Measurements from ENCODE around the gene CASP1. TPM values are rescaled to one million over a fixed set of nuclear protein-coding genes. Genes with fewer than 3 reads are reported as not detected.
"Not testable (repeated sequence)": the region's sequence is repeated elsewhere in the genome, so short reads cannot be mapped to it uniquely, and the experiment has no call there.

Gene CASP1
- total RNA-seq, 4 donors from 2014 or later = 42.0 to 146 (median 93.6) TPM

DNA sequence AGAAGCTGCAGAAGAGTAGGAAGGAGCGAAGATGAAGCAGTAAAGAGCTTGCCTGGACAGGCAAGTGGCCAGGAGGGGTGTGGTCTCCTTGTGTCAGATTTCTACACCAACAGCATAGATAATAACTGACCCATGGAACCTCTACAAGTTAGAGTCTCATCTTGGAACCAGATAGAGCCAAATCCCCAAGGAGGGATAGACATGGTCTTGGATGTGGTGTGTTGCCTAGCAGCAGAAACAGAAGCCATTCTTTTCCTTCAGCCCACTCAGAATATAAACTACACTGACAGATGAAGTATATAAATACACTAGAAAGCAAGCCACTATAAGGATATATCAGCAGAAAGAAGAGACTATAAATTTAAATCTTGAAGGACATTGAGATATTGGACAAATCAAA lies 14.5 kb upstream of the CASP1 start:
- Histone ChIP-seq H3K27me3 (no peaks in the 10 kb centered on the region), H3K36me3 (no peaks in the 10 kb centered on the region), H3K9me3 (no peaks in the 10 kb centered on the region), H3K4me1 (peaks cover 0 to 4% (median 0%) of the 10 kb centered on the region in 4 donors), H3K4me3 (no peak overlapping the region), H3K27ac (no peak overlapping the region)
- no peak for DNase-seq
- TF ChIP-seq POLR2A (IDR thresholded peaks at IDR 0.05) = no peak
- TF ChIP-seq, protein P1, sequence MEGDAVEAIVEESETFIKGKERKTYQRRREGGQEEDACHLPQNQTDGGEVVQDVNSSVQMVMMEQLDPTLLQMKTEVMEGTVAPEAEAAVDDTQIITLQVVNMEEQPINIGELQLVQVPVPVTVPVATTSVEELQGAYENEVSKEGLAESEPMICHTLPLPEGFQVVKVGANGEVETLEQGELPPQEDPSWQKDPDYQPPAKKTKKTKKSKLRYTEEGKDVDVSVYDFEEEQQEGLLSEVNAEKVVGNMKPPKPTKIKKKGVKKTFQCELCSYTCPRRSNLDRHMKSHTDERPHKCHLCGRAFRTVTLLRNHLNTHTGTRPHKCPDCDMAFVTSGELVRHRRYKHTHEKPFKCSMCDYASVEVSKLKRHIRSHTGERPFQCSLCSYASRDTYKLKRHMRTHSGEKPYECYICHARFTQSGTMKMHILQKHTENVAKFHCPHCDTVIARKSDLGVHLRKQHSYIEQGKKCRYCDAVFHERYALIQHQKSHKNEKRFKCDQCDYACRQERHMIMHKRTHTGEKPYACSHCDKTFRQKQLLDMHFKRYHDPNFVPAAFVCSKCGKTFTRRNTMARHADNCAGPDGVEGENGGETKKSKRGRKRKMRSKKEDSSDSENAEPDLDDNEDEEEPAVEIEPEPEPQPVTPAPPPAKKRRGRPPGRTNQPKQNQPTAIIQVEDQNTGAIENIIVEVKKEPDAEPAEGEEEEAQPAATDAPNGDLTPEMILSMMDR (IDR thresholded peaks at IDR 0.05) = no peak

DNA sequence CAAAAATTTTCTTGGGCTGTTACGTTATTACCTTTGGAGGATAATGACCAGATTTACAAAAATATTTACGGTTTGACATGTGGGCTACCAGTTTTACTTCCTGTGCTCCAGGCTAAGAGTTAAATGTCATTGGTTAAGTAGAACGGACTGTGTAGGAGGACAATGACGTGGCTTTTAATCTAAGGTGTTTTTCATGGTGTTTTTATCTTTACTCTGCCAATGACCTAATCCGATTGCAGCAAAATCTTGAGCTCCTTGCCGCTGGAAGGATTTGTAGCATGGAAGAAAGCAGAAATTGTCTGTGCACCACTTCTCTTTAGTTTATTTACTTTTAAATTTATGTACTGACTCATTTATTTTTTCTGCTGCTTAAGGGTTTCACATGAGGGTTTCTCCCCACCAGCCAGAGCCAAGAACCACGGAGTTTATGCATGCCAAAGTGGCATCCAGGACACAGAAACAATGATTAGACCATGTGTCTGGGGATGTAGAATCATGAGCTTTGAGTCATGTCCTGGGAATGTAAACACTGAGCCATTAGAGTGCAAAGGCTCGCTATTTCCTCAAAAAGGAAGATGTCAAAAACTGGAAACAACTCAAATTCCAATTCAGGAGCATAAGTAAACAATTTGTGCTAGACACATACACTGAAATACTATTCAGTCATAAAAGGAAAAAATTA lies 12.1 kb upstream of the CASP1 start:
- Histone ChIP-seq H3K27me3 (no peaks in the 10 kb centered on the region), H3K4me1 (peaks cover 0 to 11% (median 5%) of the 10 kb centered on the region in 4 donors), H3K36me3 (no peaks in the 10 kb centered on the region), H3K27ac (peak overlapping the region in 1 of 4 donors; percentile 12), H3K4me3 (no peak overlapping the region), H3K9me3 (no peaks in the 10 kb centered on the region)
- TF ChIP-seq, protein P1 (IDR thresholded peaks at IDR 0.05) = no peak
- no peak for TF ChIP-seq POLR2A (IDR thresholded peaks at IDR 0.05)
- peak in 1 of 3 donors; percentile 59 for DNase-seq

DNA sequence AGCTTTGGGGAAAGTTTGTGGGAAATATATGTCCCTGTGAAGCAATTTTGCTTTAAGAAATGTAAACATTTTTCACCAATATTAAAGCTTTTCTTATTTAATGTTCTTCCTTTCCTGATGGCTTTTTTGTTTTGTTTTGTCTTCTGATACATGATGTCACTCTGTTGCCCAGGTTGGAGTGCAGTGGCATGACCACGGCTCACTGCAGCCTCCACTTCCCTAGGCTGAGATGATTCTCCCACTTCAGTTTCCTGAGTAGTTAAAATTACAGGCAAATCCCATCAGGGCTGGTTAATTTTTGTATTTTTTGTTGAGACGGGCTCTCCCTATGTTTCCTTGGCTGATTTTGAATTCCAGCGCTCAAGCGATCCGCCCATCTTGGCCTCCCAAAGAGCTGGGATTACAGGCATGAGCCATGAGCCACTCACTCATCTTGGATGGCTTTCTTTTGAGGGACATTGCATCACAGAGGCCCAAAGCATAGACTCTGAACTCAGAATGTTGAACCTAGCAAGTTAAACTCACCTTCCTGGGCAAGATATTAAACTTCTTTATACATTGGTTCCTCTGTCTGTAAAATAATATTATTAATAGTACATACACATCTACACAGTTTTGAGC lies 10.8 kb upstream of the CASP1 start:
- TF ChIP-seq POLR2A (IDR thresholded peaks at IDR 0.05) = no peak
- TF ChIP-seq, protein P1 (IDR thresholded peaks at IDR 0.05) = no peak
- peak overlapping the region; percentile 38 to 47 (median 45) for H3K4me3 ChIP-seq
- H3K36me3 ChIP-seq = no peaks in the 10 kb centered on the region
- no peaks in the 10 kb centered on the region for H3K9me3 ChIP-seq
- DNase-seq = no peak
- peaks cover 0 to 13% (median 5%) of the 10 kb centered on the region in 4 donors for H3K4me1 ChIP-seq
- no peaks in the 10 kb centered on the region for H3K27me3 ChIP-seq
- peak overlapping the region; percentile 48 to 73 (median 64) for H3K27ac ChIP-seq

DNA sequence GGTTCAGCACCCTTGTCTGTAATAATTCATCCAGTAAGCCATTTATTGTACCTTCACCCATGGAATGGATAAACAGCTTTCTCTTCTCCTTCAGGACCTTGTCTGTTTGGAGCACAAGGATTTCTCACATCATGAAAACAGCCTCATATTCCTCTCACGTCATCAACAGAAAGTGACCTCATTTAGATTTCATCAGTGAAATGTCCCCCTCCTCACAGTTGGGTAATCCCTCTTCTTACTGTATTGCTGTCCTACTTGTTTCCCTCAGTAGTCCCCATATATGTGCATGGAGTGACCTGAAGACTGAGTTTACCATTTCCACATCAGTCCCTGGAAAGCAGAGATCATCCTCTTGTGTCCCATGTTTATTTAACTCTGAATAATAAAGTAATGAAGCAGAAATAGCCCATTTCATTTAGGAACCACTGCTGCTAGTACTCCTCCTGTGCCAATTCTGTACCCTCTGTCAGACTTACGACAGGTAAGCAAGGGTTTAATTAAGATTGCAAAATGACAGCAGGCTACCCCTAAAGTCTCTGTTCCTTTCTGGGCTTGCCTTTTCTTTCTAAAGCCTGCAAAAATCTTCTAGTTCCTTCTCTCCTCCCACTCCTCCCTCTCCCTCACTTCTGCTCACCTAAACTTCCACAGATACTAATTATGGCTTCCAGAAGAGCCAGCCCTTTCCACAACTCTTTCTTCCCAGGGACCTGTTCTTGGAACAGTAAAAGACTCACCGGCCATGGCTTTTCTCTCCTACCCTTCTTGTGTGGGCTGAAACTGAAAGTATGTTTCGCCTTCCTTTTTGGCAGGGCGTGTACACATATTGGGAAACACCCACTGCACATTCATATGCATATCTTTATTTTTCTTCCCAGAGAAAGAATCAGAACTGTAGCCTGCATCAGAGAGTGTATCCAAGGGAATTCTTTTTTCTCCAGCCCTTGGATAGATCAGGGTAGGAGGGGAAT lies 9.9 kb upstream of the CASP1 start, which contains the start of gene CARD16:
CARD16 (minus strand) TSS at position 779 of the 968 bp plus-strand sequence; CDS start at position 741, 38 bp downstream.
- peaks cover 0 to 15% (median 5%) of the 10 kb centered on the region in 4 donors for H3K4me1 ChIP-seq
- H3K4me3 ChIP-seq = peak within 1 kb of the TSS; percentile 38 to 47 (median 45)
- not testable (repeated sequence) for H3K27me3 ChIP-seq, H3K36me3 ChIP-seq, H3K9me3 ChIP-seq
- peak within 1 kb of the TSS; percentile 48 to 73 (median 64) for H3K27ac ChIP-seq
- peak in 2 of 3 donors; percentile 61 to 76 for DNase-seq

DNA sequence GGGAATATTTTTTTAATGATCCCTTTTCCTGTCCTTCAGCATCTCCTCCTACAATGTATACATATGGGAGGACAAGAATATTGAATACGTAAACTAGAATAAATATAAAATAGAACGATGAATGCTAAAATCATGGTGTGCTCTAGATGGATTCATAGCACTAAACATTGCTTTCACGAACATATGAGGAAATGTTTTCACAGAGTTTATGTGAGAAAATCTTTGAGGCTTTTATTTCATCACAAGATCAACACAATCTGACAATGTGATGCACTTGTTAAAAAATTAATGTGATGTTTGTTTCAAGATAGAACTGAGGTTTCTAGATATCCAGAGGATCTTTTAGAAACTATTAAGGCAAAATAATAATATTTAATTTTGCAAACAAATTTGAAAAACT lies 7.2 kb upstream of the CASP1 start:
- no peak overlapping the region for H3K27ac ChIP-seq
- no peaks in the 10 kb centered on the region for H3K27me3 ChIP-seq
- H3K4me1 ChIP-seq = peaks cover 0 to 15% (median 5%) of the 10 kb centered on the region in 4 donors
- TF ChIP-seq POLR2A (IDR thresholded peaks at IDR 0.05) = no peak
- TF ChIP-seq, protein P1 (IDR thresholded peaks at IDR 0.05) = no peak
- H3K4me3 ChIP-seq = peak overlapping the region in 1 of 4 donors; percentile 0
- no peak for DNase-seq
- H3K9me3 ChIP-seq = no peaks in the 10 kb centered on the region
- H3K36me3 ChIP-seq = no peaks in the 10 kb centered on the region
